ENCODE measurements around the gene SOX14.

Gene SOX14

DNA sequence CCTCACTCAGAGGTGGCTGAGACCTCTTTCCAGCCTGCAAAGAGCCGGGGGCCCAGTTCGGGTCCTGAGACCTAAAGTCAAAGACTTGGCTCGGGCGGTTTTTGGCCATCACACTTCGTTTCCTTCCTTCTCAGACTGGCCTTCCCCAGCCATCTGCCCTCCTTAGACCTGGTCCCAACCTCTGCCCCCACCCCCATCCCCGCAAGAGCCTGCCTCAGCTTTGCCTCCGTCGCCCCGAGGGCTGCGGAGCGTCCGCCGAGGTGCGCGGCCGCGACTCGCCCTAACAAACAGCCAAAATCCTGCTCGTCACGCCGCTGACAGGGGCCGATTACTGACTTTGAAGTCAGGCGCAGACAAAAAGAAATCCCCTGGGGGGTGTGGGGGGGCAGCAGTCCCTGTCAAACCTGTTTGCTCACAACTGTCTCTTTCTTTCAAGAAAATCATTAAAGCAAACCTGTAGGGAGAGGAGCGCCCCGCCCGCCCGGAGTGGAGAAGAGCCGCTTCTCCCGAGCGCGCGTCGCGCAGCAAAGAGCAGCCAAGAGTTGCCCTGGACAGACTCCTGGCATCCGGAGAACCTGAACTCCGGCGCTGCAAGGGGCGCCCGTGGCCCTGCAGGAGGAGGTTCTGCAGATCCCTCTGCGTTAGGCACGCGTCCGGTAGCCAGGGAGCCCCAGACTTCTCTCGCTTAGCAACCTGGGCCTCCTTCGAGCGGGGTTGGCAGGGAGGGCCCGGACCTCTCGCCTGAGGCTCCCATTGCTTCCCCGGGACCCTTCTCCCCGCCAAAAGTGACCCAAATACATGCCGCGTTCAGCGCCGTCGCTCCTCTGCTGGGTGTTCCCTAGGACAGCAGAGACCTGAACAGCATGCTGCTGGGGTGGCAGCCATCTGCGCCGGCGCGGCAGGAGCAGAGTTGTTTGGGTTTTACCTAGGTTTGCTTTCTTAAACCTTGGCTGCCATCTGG, 4.5 kb downstream of the SOX14 start:
- DNase-seq (ENCODE audit: low read depth) = no peak

- no peak for DNase-seq (ENCODE audit: low read depth)
Measured at GRCh38 chr3:137769322-137770065, 5.4 kb downstream of the SOX14 start.

- DNase-seq (ENCODE audit: low read depth) = no peak
Measured at GRCh38 chr3:137770066-137770834, 6.1 kb downstream of the SOX14 start.

- no peak for DNase-seq (ENCODE audit: low read depth)
Measured at GRCh38 chr3:137770835-137771399, 6.8 kb downstream of the SOX14 start.

DNA sequence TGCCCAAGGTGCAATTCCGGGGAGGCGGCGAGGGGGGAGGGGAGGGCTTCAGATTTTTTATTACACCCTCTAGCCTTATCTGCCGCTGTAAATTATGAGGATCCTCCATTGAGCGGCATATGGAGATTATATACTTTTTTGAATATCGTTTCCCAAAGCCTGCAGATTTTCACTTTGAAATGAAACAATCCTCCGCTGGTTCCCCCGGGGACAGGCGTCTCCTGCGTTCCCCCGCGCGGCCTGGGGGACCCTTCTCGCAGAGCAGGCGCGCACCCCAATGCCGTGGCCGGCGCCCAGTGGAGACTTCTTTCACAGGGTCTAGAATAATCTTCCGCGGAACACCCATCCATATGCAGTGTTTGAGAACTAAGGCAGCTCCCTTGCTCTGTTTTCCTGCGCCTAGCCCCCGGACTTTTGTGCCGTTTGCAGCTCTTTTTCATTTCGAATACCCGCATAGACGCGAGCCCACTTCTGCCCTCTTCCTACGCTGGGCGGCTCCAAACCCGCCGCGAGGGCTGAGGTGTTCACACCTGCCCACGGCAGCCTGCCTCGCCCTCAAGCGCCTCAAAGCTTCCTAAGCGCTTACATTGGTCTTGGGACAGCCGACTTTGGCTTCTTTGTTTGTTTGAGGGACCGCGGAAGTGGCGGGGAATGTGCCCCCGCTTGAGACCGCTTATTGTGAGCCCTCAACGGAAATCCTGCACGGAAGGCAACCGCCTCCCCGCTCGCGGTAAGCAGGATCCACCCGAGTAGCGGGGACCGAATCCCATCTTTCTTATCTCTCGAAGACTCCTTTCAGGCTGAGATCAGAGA, 7.5 kb downstream of the SOX14 start:
- DNase-seq (ENCODE audit: low read depth) = no peak

DNA sequence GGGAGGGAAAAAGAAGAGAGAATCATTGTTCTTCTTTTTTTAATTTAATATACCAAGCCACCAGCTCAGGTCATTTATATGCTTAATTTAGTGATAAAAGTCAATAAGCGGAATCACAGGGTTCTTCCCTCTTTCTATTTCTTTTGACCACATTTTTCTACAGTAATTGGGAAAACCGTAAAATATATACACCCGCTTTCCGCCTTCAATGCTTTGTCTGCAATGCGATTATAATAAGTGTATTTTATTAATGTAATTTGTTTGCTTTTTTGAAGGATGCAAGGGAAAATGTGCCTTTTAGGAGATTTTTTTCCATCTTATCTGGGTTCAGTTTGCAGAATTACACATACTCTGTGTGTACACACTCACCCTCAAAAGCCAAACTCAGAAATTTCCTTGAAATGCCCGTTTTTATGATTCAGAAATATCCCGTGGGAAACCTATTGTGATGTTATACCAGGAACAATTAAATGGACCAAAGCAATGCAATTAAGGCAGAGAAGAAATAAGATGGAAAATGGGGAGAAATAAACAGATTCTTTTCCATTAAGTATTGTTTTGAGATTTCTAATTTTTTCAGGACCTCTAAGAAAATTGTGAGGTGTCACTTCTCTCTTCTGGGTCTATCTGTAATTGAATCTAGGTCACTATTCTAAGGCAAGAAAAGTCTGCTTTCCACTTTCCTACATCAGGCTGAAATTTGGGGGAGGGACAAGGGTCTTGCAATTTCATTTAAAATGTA, 8.3 kb downstream of the SOX14 start:
- no peak for DNase-seq (ENCODE audit: low read depth)

DNA sequence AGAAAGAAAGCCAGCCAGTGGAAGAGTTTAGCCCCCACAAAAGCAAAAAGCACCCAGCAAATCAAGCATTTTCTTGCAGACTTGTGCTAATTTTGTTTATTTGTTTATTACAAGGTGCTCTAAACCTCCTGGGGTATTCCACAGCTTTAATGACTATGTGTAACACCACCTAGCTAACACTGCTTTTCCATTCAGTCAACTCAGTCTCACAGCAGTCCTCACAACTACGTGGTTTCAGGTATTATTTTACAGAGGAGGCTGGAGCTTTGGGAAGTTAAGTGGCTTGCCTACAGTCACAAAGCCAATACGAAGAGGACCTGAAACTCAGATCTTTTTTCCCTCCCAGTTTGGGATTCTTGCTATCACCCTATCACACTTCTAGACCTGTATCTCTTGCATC, 14.8 kb downstream of the SOX14 start:
- no peak for DNase-seq (ENCODE audit: low read depth)

- no peak for DNase-seq (ENCODE audit: low read depth)
Measured at GRCh38 chr3:137787529-137787928, 23.4 kb downstream of the SOX14 start.

- no peak for DNase-seq (ENCODE audit: low read depth)
Measured at GRCh38 chr3:137789236-137789635, 25.1 kb downstream of the SOX14 start.

DNA sequence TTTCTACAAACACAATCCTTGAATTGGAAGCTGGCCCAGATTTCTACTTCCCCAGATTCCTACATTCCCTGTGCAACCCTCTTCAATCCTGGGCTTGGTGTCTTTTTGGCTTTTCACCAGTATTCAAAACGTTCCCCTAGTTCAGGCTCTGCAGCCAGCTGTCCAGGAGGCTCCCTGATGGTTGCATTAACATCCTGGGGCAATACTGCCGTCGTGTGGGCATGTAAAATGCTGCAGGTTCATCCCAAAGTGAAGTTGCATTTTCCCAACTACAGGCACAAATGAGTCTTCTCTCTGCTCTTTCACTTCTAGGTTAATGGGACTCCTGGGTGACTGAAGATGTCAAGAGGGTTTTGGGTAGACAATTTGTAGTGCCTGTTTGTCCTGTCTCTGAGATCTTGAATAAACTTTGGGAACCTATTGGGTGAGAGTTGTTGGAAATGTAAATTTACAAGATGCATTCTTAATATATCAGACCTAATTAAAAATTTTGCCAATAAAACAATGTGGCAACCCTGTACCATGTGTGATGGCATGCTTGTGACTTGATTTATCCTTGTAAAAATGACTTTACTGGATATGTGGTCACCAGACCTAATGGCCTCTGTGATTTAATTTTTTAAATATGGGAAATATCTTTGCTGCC, 28.6 kb downstream of the SOX14 start:
- no peak for DNase-seq (ENCODE audit: low read depth)

DNA sequence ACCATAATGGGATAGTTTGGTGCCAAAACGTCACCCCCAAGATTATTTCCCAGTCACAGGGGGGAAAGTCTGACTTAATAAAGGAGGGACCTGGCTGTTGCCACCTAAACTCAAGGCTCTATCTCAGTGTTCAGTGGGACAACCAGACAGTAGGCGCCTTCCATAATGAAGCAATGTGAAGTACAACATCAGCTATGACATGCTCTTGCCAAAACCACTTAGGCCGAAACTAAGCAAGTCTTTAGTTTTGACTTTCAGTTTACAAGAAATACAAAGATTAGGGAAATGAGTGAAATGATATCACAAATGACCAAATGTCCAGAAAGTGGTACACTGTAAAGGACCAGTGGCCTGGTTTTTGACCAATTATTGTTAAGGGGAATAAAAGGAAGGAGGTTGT, 32.9 kb downstream of the SOX14 start:
- DNase-seq (ENCODE audit: low read depth) = no peak

- DNase-seq (ENCODE audit: low read depth) = no peak
Measured at GRCh38 chr3:137803215-137803614, 39.1 kb downstream of the SOX14 start.

GRCh38 chr3:137807998-137808397, 43.9 kb downstream of the SOX14 start:
- DNase-seq (ENCODE audit: low read depth) = no peak

- DNase-seq (ENCODE audit: low read depth) = no peak
Measured at GRCh38 chr3:137809509-137809908, 45.4 kb downstream of the SOX14 start.

GRCh38 chr3:137812023-137812422, 47.9 kb downstream of the SOX14 start:
- no peak for DNase-seq (ENCODE audit: low read depth)

DNA sequence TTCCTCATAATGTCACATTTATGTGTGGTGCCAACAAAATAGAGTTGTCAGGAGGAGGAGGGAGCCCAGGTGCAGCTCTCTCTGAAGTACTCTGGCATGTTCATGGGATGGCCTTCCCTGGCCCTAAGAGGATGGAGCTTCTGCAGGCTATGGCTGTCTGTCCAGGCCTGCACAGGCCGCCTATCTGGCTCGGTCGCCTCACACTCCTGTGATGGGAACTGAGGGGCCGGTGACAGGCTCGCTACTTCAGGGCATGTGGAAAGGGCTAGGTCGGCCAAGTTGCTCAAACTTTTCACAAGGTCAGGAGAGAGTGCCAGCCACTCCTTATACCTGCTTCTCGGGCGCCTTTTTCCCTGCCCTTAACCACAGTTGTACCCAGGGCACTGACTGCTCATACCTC, 51.1 kb downstream of the SOX14 start:
- no peak for DNase-seq (ENCODE audit: low read depth)
